Measurements from ENCODE around the gene PNMA1. TPM values are rescaled to one million over a fixed set of nuclear protein-coding genes. Genes with fewer than 3 reads are reported as not detected.

The PNMA1 gene
- total RNA-seq, 4 donors from 2014 or later, result 21.7 to 27.7 (median 24.7) TPM

- Histone ChIP-seq H3K27me3 (no peaks in the 10 kb centered on the region), H3K4me3 (replicated peaks in 1 of 3) (no peak overlapping the region), H3K4me1 (peaks cover 12 to 30% of the 10 kb centered on the region in 2 donors), H3K9me3 (no peaks in the 10 kb centered on the region), H3K36me3 (peaks cover 48 to 51% of the 10 kb centered on the region in 2 donors), H3K27ac (peak overlapping the region in 1 of 3 donors; percentile 35)
- 90 to 100% methylated on average over 1 to 7 of the region's 7 CpGs for WGBS, 2 donors
- no peak for TF ChIP-seq POLR2A (IDR thresholded peaks at IDR 0.05)
- TF ChIP-seq, protein P1, sequence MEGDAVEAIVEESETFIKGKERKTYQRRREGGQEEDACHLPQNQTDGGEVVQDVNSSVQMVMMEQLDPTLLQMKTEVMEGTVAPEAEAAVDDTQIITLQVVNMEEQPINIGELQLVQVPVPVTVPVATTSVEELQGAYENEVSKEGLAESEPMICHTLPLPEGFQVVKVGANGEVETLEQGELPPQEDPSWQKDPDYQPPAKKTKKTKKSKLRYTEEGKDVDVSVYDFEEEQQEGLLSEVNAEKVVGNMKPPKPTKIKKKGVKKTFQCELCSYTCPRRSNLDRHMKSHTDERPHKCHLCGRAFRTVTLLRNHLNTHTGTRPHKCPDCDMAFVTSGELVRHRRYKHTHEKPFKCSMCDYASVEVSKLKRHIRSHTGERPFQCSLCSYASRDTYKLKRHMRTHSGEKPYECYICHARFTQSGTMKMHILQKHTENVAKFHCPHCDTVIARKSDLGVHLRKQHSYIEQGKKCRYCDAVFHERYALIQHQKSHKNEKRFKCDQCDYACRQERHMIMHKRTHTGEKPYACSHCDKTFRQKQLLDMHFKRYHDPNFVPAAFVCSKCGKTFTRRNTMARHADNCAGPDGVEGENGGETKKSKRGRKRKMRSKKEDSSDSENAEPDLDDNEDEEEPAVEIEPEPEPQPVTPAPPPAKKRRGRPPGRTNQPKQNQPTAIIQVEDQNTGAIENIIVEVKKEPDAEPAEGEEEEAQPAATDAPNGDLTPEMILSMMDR (IDR thresholded peaks at IDR 0.05), result no peak
- intact Hi-C loops (cut with DNase I), result no loop called here
- no peak for DNase-seq
Measured at GRCh38 chr14:73727166-73727565, 13.0 kb upstream of the PNMA1 start.

GRCh38 chr14:73726025-73726961 lies 12.1 kb upstream of the PNMA1 start:
- DNase-seq, result no peak
- Histone ChIP-seq H3K36me3 (peaks cover 57 to 60% of the 10 kb centered on the region in 2 donors), H3K27ac (peak overlapping the region in 2 of 3 donors; percentile 35 to 73), H3K4me3 (replicated peaks in 1 of 3) (no peak overlapping the region), H3K4me1 (peaks cover 12 to 30% of the 10 kb centered on the region in 2 donors), H3K27me3 (no peaks in the 10 kb centered on the region), H3K9me3 (no peaks in the 10 kb centered on the region)
- TF ChIP-seq, protein P1 (IDR thresholded peaks at IDR 0.05), result no peak
- no peak for TF ChIP-seq POLR2A (IDR thresholded peaks at IDR 0.05)
- intact Hi-C loops (cut with DNase I), result no loop called here
- 84 to 85% methylated on average over 11 to 14 of the region's 14 CpGs for WGBS, 2 donors

- H3K9me3 ChIP-seq, result no peaks in the 10 kb centered on the region
- no peaks in the 10 kb centered on the region for H3K27me3 ChIP-seq
- TF ChIP-seq, protein P1 (IDR thresholded peaks at IDR 0.05), result no peak
- no peak for TF ChIP-seq POLR2A (IDR thresholded peaks at IDR 0.05)
- peaks cover 8 to 24% of the 10 kb centered on the region in 2 donors for H3K4me1 ChIP-seq
- H3K27ac ChIP-seq, result peak overlapping the region in 2 of 3 donors; percentile 64 to 73
- 80 to 82% methylated on average over 8 of the region's 8 CpGs for WGBS, 2 donors
- no peak for DNase-seq
- H3K4me3 ChIP-seq (replicated peaks in 1 of 3), result no peak overlapping the region
- peaks cover 62 to 66% of the 10 kb centered on the region in 2 donors for H3K36me3 ChIP-seq
- intact Hi-C loops (cut with DNase I), result no loop called here
Measured at GRCh38 chr14:73725116-73726024, 11.2 kb upstream of the PNMA1 start.

DNA sequence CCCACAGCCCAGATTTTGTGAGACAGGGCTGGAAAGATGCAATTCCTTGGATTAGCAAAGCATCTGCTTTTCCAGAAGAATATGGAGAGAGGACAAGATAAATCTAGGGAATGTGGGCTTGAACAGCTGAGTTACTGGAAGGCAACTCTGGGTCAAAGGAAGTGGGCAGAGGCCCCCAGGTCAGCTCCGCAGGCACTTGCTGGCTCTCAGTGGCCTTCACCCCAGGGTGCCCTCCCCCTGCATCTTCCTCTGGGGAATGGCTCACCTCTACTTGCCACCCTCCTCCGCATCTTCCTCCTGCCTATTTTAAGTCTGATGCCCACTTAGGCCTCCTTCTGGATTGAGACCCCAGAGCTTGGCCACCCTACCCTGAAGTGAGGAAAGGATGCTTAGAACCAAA lies 10.5 kb upstream of the PNMA1 start:
- DNase-seq, result no peak
- Histone ChIP-seq H3K4me3 (replicated peaks in 1 of 3) (no peak overlapping the region), H3K27ac (peak overlapping the region; percentile 17 to 73 (median 64)), H3K4me1 (peaks cover 8 to 24% of the 10 kb centered on the region in 2 donors), H3K27me3 (no peaks in the 10 kb centered on the region), H3K9me3 (no peaks in the 10 kb centered on the region), H3K36me3 (peaks cover 64 to 69% of the 10 kb centered on the region in 2 donors)
- no peak for TF ChIP-seq POLR2A (IDR thresholded peaks at IDR 0.05)
- TF ChIP-seq, protein P1 (IDR thresholded peaks at IDR 0.05), result no peak
- 83 to 86% methylated on average over 2 of the region's 2 CpGs for WGBS, 2 donors
- intact Hi-C loops (cut with DNase I), result no loop called here
